Measurements from ENCODE around the gene CSKMT.

- TF ChIP-seq, protein P1, sequence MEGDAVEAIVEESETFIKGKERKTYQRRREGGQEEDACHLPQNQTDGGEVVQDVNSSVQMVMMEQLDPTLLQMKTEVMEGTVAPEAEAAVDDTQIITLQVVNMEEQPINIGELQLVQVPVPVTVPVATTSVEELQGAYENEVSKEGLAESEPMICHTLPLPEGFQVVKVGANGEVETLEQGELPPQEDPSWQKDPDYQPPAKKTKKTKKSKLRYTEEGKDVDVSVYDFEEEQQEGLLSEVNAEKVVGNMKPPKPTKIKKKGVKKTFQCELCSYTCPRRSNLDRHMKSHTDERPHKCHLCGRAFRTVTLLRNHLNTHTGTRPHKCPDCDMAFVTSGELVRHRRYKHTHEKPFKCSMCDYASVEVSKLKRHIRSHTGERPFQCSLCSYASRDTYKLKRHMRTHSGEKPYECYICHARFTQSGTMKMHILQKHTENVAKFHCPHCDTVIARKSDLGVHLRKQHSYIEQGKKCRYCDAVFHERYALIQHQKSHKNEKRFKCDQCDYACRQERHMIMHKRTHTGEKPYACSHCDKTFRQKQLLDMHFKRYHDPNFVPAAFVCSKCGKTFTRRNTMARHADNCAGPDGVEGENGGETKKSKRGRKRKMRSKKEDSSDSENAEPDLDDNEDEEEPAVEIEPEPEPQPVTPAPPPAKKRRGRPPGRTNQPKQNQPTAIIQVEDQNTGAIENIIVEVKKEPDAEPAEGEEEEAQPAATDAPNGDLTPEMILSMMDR (IDR thresholded peaks at IDR 0.05) = no peak
- TF ChIP-seq POLR2A (IDR thresholded peaks at IDR 0.05) = no peak
- TF ChIP-seq POLR2AphosphoS5 (IDR thresholded peaks at IDR 0.05) = no peak
These were observed 18.1 kb upstream of the CSKMT start for GRCh38 chr11:62646825-62647608.
